Neural progenitor cell (in vitro differentiated cells): ENCODE data around the gene CNN3. TPM values are rescaled to one million over a fixed set of nuclear protein-coding genes. Genes with fewer than 3 reads are reported as not detected.

Source experiments
- DNase-seq: peaks from one replicate; pipeline ENCODE4 v3.0.0-alpha.2; 2016; ENCODE audit warnings: low spot score
- H2AFZ ChIP-seq: fragments of 200-600 bp; sonication (generic); replicated peaks from 2 replicates; pipeline ENCODE4 v1.6.1; 2016; ENCODE audit warnings: antibody characterized with exemption
- H3F3A ChIP-seq: fragments of 200-600 bp; sonication (generic); 2 replicates; pipeline ENCODE4 v1.6.1; 2016; ENCODE audit warnings: antibody characterized with exemption, low read depth
- H3K27ac ChIP-seq: fragments of 200-600 bp; sonication (generic); 2 replicates; pipeline ENCODE4 v1.5.1; 2016; ENCODE audit warnings: mild to moderate bottlenecking
- H3K27me3 ChIP-seq: fragments of 200-600 bp; sonication (generic); 2 replicates; pipeline ENCODE4 v1.6.1; 2016; ENCODE audit warnings: mild to moderate bottlenecking, moderate library complexity
- H3K36me3 ChIP-seq: fragments of 200-600 bp; sonication (generic); 2 replicates; pipeline ENCODE4 v1.5.1; 2016
- H3K4me1 ChIP-seq: fragments of 200-600 bp; sonication (generic); 2 replicates; pipeline ENCODE4 v1.6.1; 2016; ENCODE audit warnings: mixed run types
- H3K4me2 ChIP-seq: fragments of 200-600 bp; sonication (generic); 2 replicates; pipeline ENCODE4 v1.6.1; 2016
- H3K4me3 ChIP-seq: fragments of 200-600 bp; sonication (generic); 2 replicates; pipeline ENCODE4 v1.5.1; 2016
- H3K79me2 ChIP-seq: fragments of 200-600 bp; sonication (generic); 2 replicates; pipeline ENCODE4 v1.6.1; 2016; ENCODE audit warnings: low read depth
- H3K9ac ChIP-seq: fragments of 200-600 bp; sonication (generic); 2 replicates; pipeline ENCODE4 v1.6.1; 2016
- H3K9me3 ChIP-seq: fragments of 200-600 bp; sonication (generic); 2 replicates; pipeline ENCODE4 v1.5.1; 2016; ENCODE audit warnings: low read depth
- H4K20me1 ChIP-seq: fragments of 200-600 bp; sonication (generic); 2 replicates; pipeline ENCODE4 v1.6.1; 2016; ENCODE audit warnings: low read depth
- H3K27ac Mint-ChIP-seq: 3 replicates; pipeline ENCODE4 v1.8.0; 2021; ENCODE audit warnings: mixed read lengths
- H3K27me3 Mint-ChIP-seq: 2 replicates; pipeline ENCODE4 v1.8.0; 2022; ENCODE audit warnings: low read depth, mild to moderate bottlenecking, inconsistent platforms, moderate library complexity, mixed read lengths; ENCODE audit not compliant: insufficient read depth
- H3K36me3 Mint-ChIP-seq: 3 replicates; pipeline ENCODE4 v1.8.0; 2021; ENCODE audit warnings: mixed read lengths
- H3K4me1 Mint-ChIP-seq: 3 replicates; pipeline ENCODE4 v1.8.0; 2021; ENCODE audit warnings: mixed read lengths
- H3K4me3 Mint-ChIP-seq: 3 replicates; pipeline ENCODE4 v1.8.0; 2021; ENCODE audit warnings: mild to moderate bottlenecking, moderate library complexity, mixed read lengths
- H3K9me3 Mint-ChIP-seq: 3 replicates; pipeline ENCODE4 v1.8.0; 2020; ENCODE audit warnings: mixed read lengths
- EZH2 ChIP-seq: fragments of 200-600 bp; sonication (generic); IDR thresholded peaks from 2 replicates; pipeline ENCODE4 v1.6.1; 2017; ENCODE audit warnings: antibody characterized with exemption, mild to moderate bottlenecking, moderate library complexity
- EZH2phosphoT487 ChIP-seq: fragments of 200-600 bp; sonication (generic); IDR thresholded peaks from 2 replicates; pipeline ENCODE4 v1.6.1; 2017; ENCODE audit warnings: antibody characterized with exemption
- total RNA-seq: library from RNA; depleted of rRNA; stranded (reverse); fragments of >200 nt; gene quantifications from 2 replicates; pipeline ENCODE4 v1.2.3, GENCODE V29; 2015; ENCODE audit warnings: low replicate concordance
- TF ChIP-seq, protein P1 (sequence below): fragments of 200-600 bp; sonication (generic); IDR thresholded peaks from 2 replicates; pipeline ENCODE4 v1.5.1; 2017; ENCODE audit warnings: antibody characterized with exemption, mild to moderate bottlenecking

CNN3 gene
- total RNA-seq, result 477 and 644 TPM in 2 replicates

DNA sequence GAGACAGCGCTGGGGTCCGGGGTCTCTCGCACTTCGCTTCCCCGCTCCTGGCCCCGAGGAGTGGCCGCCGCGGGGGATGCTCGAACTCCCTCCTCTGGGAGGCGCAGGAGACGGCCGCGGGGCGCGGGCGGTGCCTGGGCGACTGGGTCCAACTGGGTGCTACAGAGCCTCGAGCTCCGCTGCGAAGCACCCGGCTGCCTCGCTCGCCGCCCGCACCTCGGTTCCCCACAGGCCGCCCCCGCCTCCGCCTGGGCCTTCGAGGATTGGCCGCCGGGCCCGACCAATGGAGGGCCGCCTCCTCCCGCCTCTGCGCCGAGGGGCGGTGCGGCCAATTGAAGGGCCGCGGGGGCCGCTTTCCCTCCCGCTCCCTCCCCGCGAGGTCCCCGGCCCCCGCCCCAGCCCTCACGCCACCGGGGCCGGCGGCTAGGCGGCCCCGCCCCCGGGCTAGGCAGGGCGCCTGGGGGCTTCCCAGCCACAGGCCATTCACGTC lies at the start of gene CNN3:
TSS of gene CNN3 (minus strand) at position 196 of the 490 bp plus-strand sequence. CDS start 216 bp downstream, outside the sequence.
- Histone ChIP-seq H4K20me1 (peaks cover 35% of the 10 kb centered on the region), H3K27me3 (no peaks in the 10 kb centered on the region), H3K4me3 (peak within 1 kb of the TSS; percentile 100), H2AFZ (no peak within 1 kb of the TSS), H3F3A (peaks cover 43% of the 10 kb centered on the region), H3K27ac (peak within 1 kb of the TSS; percentile 100), H3K79me2 (peaks cover 81% of the 10 kb centered on the region), H3K4me2 (peak within 1 kb of the TSS; percentile 89), H3K9me3 (no peaks in the 10 kb centered on the region), H3K4me1 (peaks cover 54% of the 10 kb centered on the region), H3K36me3 (peaks cover 3% of the 10 kb centered on the region), H3K9ac (peak within 1 kb of the TSS; percentile 100)
- peak; percentile 98 for DNase-seq
- Mint-ChIP-seq H3K27ac (peak within 1 kb of the TSS; percentile 100), H3K9me3 (peaks cover 5% of the 10 kb centered on the region), H3K4me1 (peaks cover 64% of the 10 kb centered on the region), H3K27me3 (peaks cover 8% of the 10 kb centered on the region), H3K4me3 (peak within 1 kb of the TSS; percentile 96), H3K36me3 (peaks cover 31% of the 10 kb centered on the region)
- TF ChIP-seq, protein P1, sequence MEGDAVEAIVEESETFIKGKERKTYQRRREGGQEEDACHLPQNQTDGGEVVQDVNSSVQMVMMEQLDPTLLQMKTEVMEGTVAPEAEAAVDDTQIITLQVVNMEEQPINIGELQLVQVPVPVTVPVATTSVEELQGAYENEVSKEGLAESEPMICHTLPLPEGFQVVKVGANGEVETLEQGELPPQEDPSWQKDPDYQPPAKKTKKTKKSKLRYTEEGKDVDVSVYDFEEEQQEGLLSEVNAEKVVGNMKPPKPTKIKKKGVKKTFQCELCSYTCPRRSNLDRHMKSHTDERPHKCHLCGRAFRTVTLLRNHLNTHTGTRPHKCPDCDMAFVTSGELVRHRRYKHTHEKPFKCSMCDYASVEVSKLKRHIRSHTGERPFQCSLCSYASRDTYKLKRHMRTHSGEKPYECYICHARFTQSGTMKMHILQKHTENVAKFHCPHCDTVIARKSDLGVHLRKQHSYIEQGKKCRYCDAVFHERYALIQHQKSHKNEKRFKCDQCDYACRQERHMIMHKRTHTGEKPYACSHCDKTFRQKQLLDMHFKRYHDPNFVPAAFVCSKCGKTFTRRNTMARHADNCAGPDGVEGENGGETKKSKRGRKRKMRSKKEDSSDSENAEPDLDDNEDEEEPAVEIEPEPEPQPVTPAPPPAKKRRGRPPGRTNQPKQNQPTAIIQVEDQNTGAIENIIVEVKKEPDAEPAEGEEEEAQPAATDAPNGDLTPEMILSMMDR, result no peak
- TF ChIP-seq EZH2, result no peak
- no peak for TF ChIP-seq EZH2phosphoT487

DNA sequence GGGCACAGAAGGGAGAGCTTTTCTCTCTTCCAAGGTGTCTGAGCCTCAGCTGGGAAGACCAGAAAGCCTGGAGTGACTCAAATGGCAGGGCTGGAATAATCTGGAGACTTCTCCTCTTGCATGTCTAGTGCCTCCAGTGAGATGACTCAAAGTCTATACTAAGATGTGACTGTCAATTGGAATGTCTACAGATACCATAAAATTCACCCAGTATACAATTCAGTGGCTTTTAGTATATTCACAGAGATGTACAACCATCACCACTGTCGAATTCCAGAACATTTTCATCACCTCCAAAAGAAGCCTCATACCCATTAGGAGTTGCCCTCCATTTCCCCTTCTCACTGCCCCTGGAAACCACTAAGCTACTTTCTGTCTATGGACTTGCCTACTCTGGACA lies 47.9 kb upstream of the CNN3 start:
- Mint-ChIP-seq H3K4me1 (peaks cover 26% of the 10 kb centered on the region), H3K4me3 (no peak overlapping the region), H3K27ac (no peak overlapping the region), H3K9me3 (peaks cover 12% of the 10 kb centered on the region), H3K36me3 (peaks cover 7% of the 10 kb centered on the region), H3K27me3 (no peaks in the 10 kb centered on the region)
- Histone ChIP-seq H3K9ac (no peak overlapping the region), H3K4me1 (peaks cover 13% of the 10 kb centered on the region), H3K9me3 (no peaks in the 10 kb centered on the region), H3K4me3 (no peak overlapping the region), H3K4me2 (no peak overlapping the region), H2AFZ (no peak overlapping the region), H3K27me3 (no peaks in the 10 kb centered on the region), H4K20me1 (no peaks in the 10 kb centered on the region), H3K79me2 (no peaks in the 10 kb centered on the region), H3K27ac (no peak overlapping the region), H3F3A (no peaks in the 10 kb centered on the region), H3K36me3 (no peaks in the 10 kb centered on the region)
- no peak for DNase-seq
- TF ChIP-seq EZH2phosphoT487 (no peak), EZH2 (no peak)
- TF ChIP-seq, protein P1, result no peak

DNA sequence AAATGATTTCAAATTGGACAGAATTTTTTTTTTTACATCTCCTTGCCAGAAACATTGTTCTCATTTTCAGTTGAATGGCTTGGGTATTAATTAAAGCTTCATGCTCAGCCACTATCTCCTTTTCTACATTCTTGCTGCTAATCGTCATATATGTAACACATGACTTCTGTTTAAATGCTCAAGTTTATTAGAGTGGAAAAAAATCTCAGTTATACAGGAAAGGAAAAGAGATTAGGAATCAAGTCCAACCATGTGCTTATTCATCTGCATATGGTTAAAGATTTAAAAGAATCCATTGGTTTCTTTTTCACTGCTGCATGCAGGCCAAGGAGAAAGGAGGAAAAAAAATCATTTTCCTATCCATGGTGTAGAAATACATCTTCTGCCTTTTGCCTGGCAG lies 47.3 kb upstream of the CNN3 start:
- TF ChIP-seq EZH2, result no peak
- no peak for TF ChIP-seq EZH2phosphoT487
- TF ChIP-seq, protein P1, result no peak
- H3K27ac ChIP-seq, result no peak overlapping the region
- H3K36me3 Mint-ChIP-seq, result peaks cover 7% of the 10 kb centered on the region
- H3K4me1 ChIP-seq, result peaks cover 13% of the 10 kb centered on the region
- no peak overlapping the region for H2AFZ ChIP-seq
- H3K27ac Mint-ChIP-seq, result no peak overlapping the region
- no peak overlapping the region for H3K4me3 ChIP-seq
- H3K27me3 ChIP-seq, result no peaks in the 10 kb centered on the region
- H3K4me2 ChIP-seq, result no peak overlapping the region
- H3K79me2 ChIP-seq, result no peaks in the 10 kb centered on the region
- no peaks in the 10 kb centered on the region for H4K20me1 ChIP-seq
- no peaks in the 10 kb centered on the region for H3K36me3 ChIP-seq
- H3K9me3 ChIP-seq, result no peaks in the 10 kb centered on the region
- H3K9ac ChIP-seq, result no peak overlapping the region
- H3K27me3 Mint-ChIP-seq, result no peaks in the 10 kb centered on the region
- no peaks in the 10 kb centered on the region for H3F3A ChIP-seq
- H3K4me3 Mint-ChIP-seq, result no peak overlapping the region
- H3K4me1 Mint-ChIP-seq, result peaks cover 23% of the 10 kb centered on the region
- DNase-seq, result no peak
- H3K9me3 Mint-ChIP-seq, result peaks cover 12% of the 10 kb centered on the region
